Measurements from ENCODE around the gene CCDC34.

DNA sequence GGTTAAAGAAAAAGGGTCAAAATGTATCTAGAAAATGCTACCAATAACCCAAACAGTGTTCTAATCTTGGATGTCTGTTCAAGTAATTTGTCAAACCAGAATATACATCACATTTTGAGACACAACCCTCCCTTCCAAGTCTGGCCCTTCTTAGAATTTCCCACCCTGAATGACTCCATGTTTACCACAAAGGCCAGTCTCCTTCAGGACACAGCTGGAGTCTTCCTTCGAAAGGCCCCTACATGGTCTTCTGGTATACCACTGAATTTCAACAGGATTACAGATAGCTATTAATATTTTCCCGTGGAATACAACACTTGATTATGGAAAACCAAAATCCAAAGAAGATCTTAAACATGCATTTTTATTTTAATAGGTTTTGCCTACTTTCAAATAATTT lies 10.2 kb downstream of the CCDC34 start:
- TF ChIP-seq, protein P1, sequence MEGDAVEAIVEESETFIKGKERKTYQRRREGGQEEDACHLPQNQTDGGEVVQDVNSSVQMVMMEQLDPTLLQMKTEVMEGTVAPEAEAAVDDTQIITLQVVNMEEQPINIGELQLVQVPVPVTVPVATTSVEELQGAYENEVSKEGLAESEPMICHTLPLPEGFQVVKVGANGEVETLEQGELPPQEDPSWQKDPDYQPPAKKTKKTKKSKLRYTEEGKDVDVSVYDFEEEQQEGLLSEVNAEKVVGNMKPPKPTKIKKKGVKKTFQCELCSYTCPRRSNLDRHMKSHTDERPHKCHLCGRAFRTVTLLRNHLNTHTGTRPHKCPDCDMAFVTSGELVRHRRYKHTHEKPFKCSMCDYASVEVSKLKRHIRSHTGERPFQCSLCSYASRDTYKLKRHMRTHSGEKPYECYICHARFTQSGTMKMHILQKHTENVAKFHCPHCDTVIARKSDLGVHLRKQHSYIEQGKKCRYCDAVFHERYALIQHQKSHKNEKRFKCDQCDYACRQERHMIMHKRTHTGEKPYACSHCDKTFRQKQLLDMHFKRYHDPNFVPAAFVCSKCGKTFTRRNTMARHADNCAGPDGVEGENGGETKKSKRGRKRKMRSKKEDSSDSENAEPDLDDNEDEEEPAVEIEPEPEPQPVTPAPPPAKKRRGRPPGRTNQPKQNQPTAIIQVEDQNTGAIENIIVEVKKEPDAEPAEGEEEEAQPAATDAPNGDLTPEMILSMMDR (IDR thresholded peaks at IDR 0.05) = no peak
- TF ChIP-seq EZH2phosphoT487 (IDR thresholded peaks at IDR 0.05) = no peak

Data from neural progenitor cell (in vitro differentiated cells).